ENCODE data around the gene HLA-E. TPM values are rescaled to one million over a fixed set of nuclear protein-coding genes. Genes with fewer than 3 reads are reported as not detected.
"Not testable (repeated sequence)": the region's sequence is repeated elsewhere in the genome, so short reads cannot be mapped to it uniquely, and the experiment has no call there.

The HLA-E gene
- total and polyA plus RNA-seq, 10 of the 15 experiments (the other 5 are each of a cell fraction or from before 2014, with no cell fraction given): 35.1 to 483 (median 267) TPM

DNA sequence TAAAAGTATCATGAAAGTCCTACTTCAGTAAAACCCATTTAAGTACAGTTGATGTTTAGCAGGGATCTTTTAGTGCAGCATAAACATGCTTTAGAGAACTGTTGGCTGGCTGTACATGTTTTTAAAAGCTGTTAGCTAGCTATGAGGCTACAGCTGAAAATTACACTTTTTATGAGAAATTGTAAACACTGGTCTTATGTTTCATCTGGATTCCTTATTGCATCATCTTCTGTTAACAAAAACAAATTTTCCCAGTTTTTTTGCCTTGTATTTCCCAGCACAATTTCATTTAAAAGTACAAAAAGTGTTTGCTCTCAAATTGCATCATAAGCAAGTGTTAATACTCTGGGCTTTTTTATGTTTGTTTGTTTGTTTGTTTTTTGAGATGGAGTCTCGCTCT, 18.3 kb upstream of the HLA-E start:
- 92% methylated on average over 1 of the region's 1 CpG for WGBS (ENCODE audit: insufficient coverage, insufficient replicate concordance, low lambda C conversion rate, missing lambda C conversion rate)
- BruUV-seq (replicated peaks): no TSS peak
- no peaks in the 10 kb centered on the region for H3K4me1 ChIP-seq (ENCODE audit: control insufficient read depth, insufficient read depth, low read length)
- H3K79me2 ChIP-seq (ENCODE audit: control insufficient read depth, insufficient read depth, low read length): no peaks in the 10 kb centered on the region
- no peak overlapping the region for H3K4me3 ChIP-seq
- ChIA-PET POLR2A (no interaction called here), CTCF (interaction anchor here (0.9 to 2.6 kb wide), 5 partner anchors 10 to 233 kb away, joined by 3 to 9 read pairs (median 4); no protein-coding TSS in a partner anchor), SMC1A (ENCODE audit: uncharacterized antibody, unreplicated experiment) (interaction anchor here (0.6 to 2.1 kb wide), 5 partner anchors 11 to 395 kb away, joined by 3 to 6 read pairs (median 4); no protein-coding TSS in a partner anchor), RAD21 (ENCODE audit: unreplicated experiment) (interaction anchor here (1.0 to 1.7 kb wide), 4 partner anchors 11 to 74 kb away, joined by 3 read pairs; no protein-coding TSS in a partner anchor)
- H4K20me1 ChIP-seq (ENCODE audit: control insufficient read depth, insufficient read depth): no peaks in the 10 kb centered on the region
- FAIRE-seq (no peak), DNase-seq (ENCODE audit: low read depth, low spot score) (no peak), ATAC-seq (no peak)
- in situ Hi-C loops (cut with MboI) (no loop called here), intact Hi-C loops (cut with micrococcal nuclease; ENCODE audit: unreplicated experiment) (no loop called here)
- H3K36me3 ChIP-seq (ENCODE audit: control insufficient read depth in 2 of 2, insufficient read depth in 2 of 2, low read length in 1 of 2): no peaks in the 10 kb centered on the region
- H3K27ac ChIP-seq (ENCODE audit: control insufficient read depth, insufficient read depth): no peak overlapping the region
- no peaks in the 10 kb centered on the region; the same call in 2 of the 3 replicates for H3K9me3 ChIP-seq (replicated peaks; ENCODE audit: control insufficient read depth, insufficient read depth, low read length)
- H2AFZ ChIP-seq (ENCODE audit: control insufficient read depth, low read depth, low read length): no peak overlapping the region
- H3K4me2 ChIP-seq (ENCODE audit: control insufficient read depth, insufficient read depth): no peak overlapping the region
- H3K9ac ChIP-seq (ENCODE audit: control insufficient read depth, insufficient read depth, low read length): no peak overlapping the region
- TF ChIP-seq JUND (IDR thresholded peaks at IDR 0.05; ENCODE audit: low read depth, low read length) (no peak), HDGF (IDR thresholded peaks at IDR 0.05) (no peak), FOXK2 (IDR thresholded peaks at IDR 0.05) (no peak), EZH2 (IDR thresholded peaks at IDR 0.05; ENCODE audit: borderline replicate concordance, control insufficient read depth, low read depth, low read length) (no peak), KDM1A (IDR thresholded peaks at IDR 0.05; ENCODE audit: borderline replicate concordance) (no peak), ZZZ3 (IDR thresholded peaks at IDR 0.05; ENCODE audit: control insufficient read depth, insufficient read length, low read depth) (no peak), FOXM1 (IDR thresholded peaks at IDR 0.05; ENCODE audit: low read depth, low read length) (no peak), CEBPB (IDR thresholded peaks at IDR 0.05; ENCODE audit: borderline replicate concordance in 1 of 2, low read depth in 2 of 2, low read length in 2 of 2) (no peak), ASH2L (IDR thresholded peaks at IDR 0.05; ENCODE audit: borderline replicate concordance, low read depth) (no peak)
- H3K27me3 ChIP-seq (replicated peaks in 1 of 2; ENCODE audit: control insufficient read depth in 2 of 2, insufficient read depth in 2 of 2, low read length in 1 of 2): peaks cover 5 to 24% of the 10 kb centered on the region in 2 experiments

DNA sequence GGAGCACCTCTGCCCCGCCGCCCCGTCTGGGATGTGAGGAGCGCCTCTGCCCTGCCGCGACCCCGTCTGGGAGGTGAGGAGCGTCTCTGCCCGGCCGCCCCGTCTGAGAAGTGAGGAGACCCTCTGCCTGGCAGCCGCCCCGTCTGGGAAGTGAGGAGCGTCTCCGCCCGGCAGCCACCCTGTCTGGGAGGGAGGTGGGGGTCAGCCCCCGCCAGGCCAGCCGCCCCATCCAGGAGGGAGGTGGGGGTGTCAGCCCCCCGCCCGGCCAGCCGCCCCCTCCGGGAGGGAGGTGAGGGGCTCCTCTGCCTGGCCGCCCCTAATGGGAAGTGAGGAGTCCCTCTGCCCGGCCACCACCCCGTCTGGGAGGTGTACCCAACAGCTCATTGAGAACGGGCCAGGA, 14.2 kb upstream of the HLA-E start:
- POLR2A ChIA-PET; H4K20me1 ChIP-seq (ENCODE audit: control insufficient read depth, insufficient read depth); BruUV-seq (replicated peaks); intact Hi-C loops (cut with micrococcal nuclease; ENCODE audit: unreplicated experiment); H3K27me3 ChIP-seq (replicated peaks in 1 of 2; ENCODE audit: control insufficient read depth in 2 of 2, insufficient read depth in 2 of 2, low read length in 1 of 2); RAD21 ChIA-PET (ENCODE audit: unreplicated experiment); H2AFZ ChIP-seq (ENCODE audit: control insufficient read depth, low read depth, low read length); SMC1A ChIA-PET (ENCODE audit: uncharacterized antibody, unreplicated experiment); ATAC-seq; FAIRE-seq; H3K9ac ChIP-seq (ENCODE audit: control insufficient read depth, insufficient read depth, low read length); H3K4me2 ChIP-seq (ENCODE audit: control insufficient read depth, insufficient read depth); in situ Hi-C loops (cut with MboI); CTCF ChIA-PET; H3K4me3 ChIP-seq; H3K4me1 ChIP-seq (ENCODE audit: control insufficient read depth, insufficient read depth, low read length); H3K9me3 ChIP-seq (replicated peaks; ENCODE audit: control insufficient read depth, insufficient read depth, low read length); H3K27ac ChIP-seq (ENCODE audit: control insufficient read depth, insufficient read depth); DNase-seq (ENCODE audit: low read depth, low spot score); H3K79me2 ChIP-seq (ENCODE audit: control insufficient read depth, insufficient read depth, low read length); H3K36me3 ChIP-seq (ENCODE audit: control insufficient read depth in 2 of 2, insufficient read depth in 2 of 2, low read length in 1 of 2): not testable (repeated sequence)
- 78% methylated on average over 10 of the region's 26 CpGs for WGBS (ENCODE audit: insufficient coverage, insufficient replicate concordance, low lambda C conversion rate, missing lambda C conversion rate)

Data from GM12878 (cell line).